ENCODE data around the gene SKP1.

DNA sequence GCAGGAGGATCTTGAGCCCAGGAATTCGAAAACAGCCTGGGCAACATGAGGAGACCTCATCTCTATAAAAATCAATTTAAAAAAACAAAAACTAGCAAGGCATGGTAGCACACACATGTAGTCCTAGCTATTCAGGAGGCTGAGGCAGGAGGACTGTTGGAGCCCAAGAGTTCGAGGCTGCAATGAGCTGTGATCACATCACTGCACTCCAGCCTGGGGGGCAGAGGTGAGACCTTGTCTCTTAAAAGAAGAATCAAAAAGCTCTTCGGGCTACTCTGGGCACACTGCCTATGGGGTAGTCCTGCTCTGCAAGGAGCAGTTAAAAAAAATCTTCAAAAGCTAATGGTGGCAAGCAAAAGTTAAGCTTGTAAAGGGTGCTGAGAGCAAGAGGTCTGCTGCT lies 23.5 kb downstream of the SKP1 start:
- TF ChIP-seq FOSL1 (IDR thresholded peaks at IDR 0.05; ENCODE audit: low read depth) = no peak
- TF ChIP-seq, protein P1, sequence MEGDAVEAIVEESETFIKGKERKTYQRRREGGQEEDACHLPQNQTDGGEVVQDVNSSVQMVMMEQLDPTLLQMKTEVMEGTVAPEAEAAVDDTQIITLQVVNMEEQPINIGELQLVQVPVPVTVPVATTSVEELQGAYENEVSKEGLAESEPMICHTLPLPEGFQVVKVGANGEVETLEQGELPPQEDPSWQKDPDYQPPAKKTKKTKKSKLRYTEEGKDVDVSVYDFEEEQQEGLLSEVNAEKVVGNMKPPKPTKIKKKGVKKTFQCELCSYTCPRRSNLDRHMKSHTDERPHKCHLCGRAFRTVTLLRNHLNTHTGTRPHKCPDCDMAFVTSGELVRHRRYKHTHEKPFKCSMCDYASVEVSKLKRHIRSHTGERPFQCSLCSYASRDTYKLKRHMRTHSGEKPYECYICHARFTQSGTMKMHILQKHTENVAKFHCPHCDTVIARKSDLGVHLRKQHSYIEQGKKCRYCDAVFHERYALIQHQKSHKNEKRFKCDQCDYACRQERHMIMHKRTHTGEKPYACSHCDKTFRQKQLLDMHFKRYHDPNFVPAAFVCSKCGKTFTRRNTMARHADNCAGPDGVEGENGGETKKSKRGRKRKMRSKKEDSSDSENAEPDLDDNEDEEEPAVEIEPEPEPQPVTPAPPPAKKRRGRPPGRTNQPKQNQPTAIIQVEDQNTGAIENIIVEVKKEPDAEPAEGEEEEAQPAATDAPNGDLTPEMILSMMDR (IDR thresholded peaks at IDR 0.05 in 2 of 3, conservative IDR thresholded peaks at IDR 0.05 in 1 of 3; ENCODE audit: borderline replicate concordance in 1 of 3, insufficient read depth in 1 of 3, low read depth in 2 of 3, low read length in 2 of 3) = no peak
- TF ChIP-seq SP1 (IDR thresholded peaks at IDR 0.05; ENCODE audit: low read depth) = no peak
- no peak for TF ChIP-seq RAD21 (IDR thresholded peaks at IDR 0.05; ENCODE audit: low read depth)
- TF ChIP-seq EZH2 (IDR thresholded peaks at IDR 0.05) = no peak
- no peak for TF ChIP-seq POLR2AphosphoS5 (IDR thresholded peaks at IDR 0.05; ENCODE audit: low read depth, low read length)
- no peak for TF ChIP-seq POLR2A (IDR thresholded peaks at IDR 0.05; ENCODE audit: borderline replicate concordance, extremely low read depth, insufficient read depth, insufficient read length)
- TF ChIP-seq, protein P2, sequence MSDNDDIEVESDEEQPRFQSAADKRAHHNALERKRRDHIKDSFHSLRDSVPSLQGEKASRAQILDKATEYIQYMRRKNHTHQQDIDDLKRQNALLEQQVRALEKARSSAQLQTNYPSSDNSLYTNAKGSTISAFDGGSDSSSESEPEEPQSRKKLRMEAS (IDR thresholded peaks at IDR 0.05) = no peak
- no peak for TF ChIP-seq YY1 (IDR thresholded peaks at IDR 0.05; ENCODE audit: extremely low read depth, insufficient replicate concordance, low read depth, low read length)
